H1 (cell line): ENCODE results near the gene MPZL3. TPM values are rescaled to one million over a fixed set of nuclear protein-coding genes. Genes with fewer than 3 reads are reported as not detected.

ENCODE experiments used
- CTCF ChIA-PET: fragments of 300-600 bp; sonication (Branson Sonifier 250); formaldehyde crosslinking; loops from one replicate; lab custom pipeline; 2021; ENCODE audit not compliant: partially characterized antibody; lab: Charles Lee
- POLR2A ChIA-PET: fragments of 300-600 bp; sonication (Branson Sonifier 250); formaldehyde crosslinking; loops from one replicate; lab custom pipeline; 2021; ENCODE audit warnings: inconsistent platforms; ENCODE audit not compliant: partially characterized antibody; lab: Charles Lee
- DNase-seq, 2 experiments: peaks; one replicate each; pipeline versions ENCODE4 v3.0.0 to v3.0.0-alpha.2; 2010 to 2022; ENCODE audit warnings: low spot score in 2 of 2, low read depth in 1 of 2, mixed read lengths in 1 of 2
- FAIRE-seq: peaks from 2 replicates; lab custom pipeline; 2011; peaks lifted over from hg19 to GRCh38; lab: Jason Lieb, UNC
- H2AFZ ChIP-seq: 2 replicates; pipeline ENCODE4 v1.8.1; 2012; ENCODE audit warnings: low read length, inconsistent platforms
- H2AK5ac ChIP-seq: 2 replicates; pipeline ENCODE4 v1.6.1; 2013; ENCODE audit warnings: low read depth, low read length
- H2BK120ac ChIP-seq: replicated peaks from 2 replicates; pipeline ENCODE3; 2013; ENCODE audit warnings: low read depth, low read length, inconsistent platforms
- H2BK12ac ChIP-seq: 2 replicates; pipeline ENCODE4 v1.6.1; 2013; ENCODE audit warnings: low read depth, low read length
- H2BK15ac ChIP-seq: 2 replicates; pipeline ENCODE4 v1.6.1; 2013; ENCODE audit warnings: low read length
- H2BK20ac ChIP-seq: 2 replicates; pipeline ENCODE4 v1.6.1; 2013; ENCODE audit warnings: low read length
- H2BK5ac ChIP-seq: 2 replicates; pipeline ENCODE4 v1.6.1; 2013; ENCODE audit warnings: low read depth, low read length
- H3K14ac ChIP-seq: 2 replicates; pipeline ENCODE4 v1.6.1; 2013; ENCODE audit warnings: inconsistent platforms; ENCODE audit not compliant: insufficient read length
- H3K18ac ChIP-seq: 2 replicates; pipeline ENCODE4 v1.6.1; 2013; ENCODE audit warnings: low read length; ENCODE audit errors: extremely low read depth
- H3K23ac ChIP-seq: 2 replicates; pipeline ENCODE4 v1.6.1; 2013; ENCODE audit warnings: inconsistent platforms; ENCODE audit not compliant: insufficient read length
- H3K23me2 ChIP-seq: 2 replicates; pipeline ENCODE4 v1.6.1; 2013; ENCODE audit warnings: low read depth, low read length
- H3K27ac ChIP-seq: 2 replicates; pipeline ENCODE4 v1.6.1; 2011; ENCODE audit warnings: low read depth, low read length, inconsistent platforms
- H3K27me3 ChIP-seq, 4 experiments: replicated peaks in 1 of 4; 1 replicate in 1 of 4; 2 replicates in 3 of 4; pipeline versions ENCODE4 v1.6.1 to v1.8.1; 2011 to 2013; ENCODE audit warnings: low read length in 3 of 4, mild to moderate bottlenecking in 3 of 4, inconsistent platforms in 2 of 4, mixed read lengths in 2 of 4, moderate library complexity in 1 of 4; ENCODE audit not compliant: control insufficient read depth in 3 of 4, insufficient read depth in 3 of 4; ENCODE audit errors: extremely low read depth in 1 of 4
- H3K36me3 ChIP-seq, 4 experiments: 2 replicates each; pipeline versions ENCODE4 v1.6.1 to v1.8.1; 2011 to 2013; ENCODE audit warnings: mild to moderate bottlenecking in 4 of 4, low read length in 3 of 4, moderate library complexity in 2 of 4, control low read depth in 1 of 4, inconsistent platforms in 1 of 4; ENCODE audit not compliant: insufficient read depth in 4 of 4, control insufficient read depth in 2 of 4
- H3K4ac ChIP-seq: replicated peaks from 2 replicates; pipeline ENCODE3; 2013; ENCODE audit warnings: low read length, low read depth, mixed read lengths, inconsistent platforms; ENCODE audit not compliant: insufficient read length
- H3K4me1 ChIP-seq, 4 experiments: replicated peaks in 1 of 4; 1 replicate in 1 of 4; 2 replicates in 3 of 4; pipeline versions ENCODE4 v1.6.1 to v1.8.1; 2011 to 2013; ENCODE audit warnings: low read length in 3 of 4, inconsistent platforms in 2 of 4, mixed read lengths in 1 of 4; ENCODE audit not compliant: insufficient read depth in 4 of 4, control insufficient read depth in 3 of 4
- H3K4me2 ChIP-seq, 2 experiments: 2 replicates each; pipeline versions ENCODE4 v1.6.1 to v1.8.1; 2011 to 2013; ENCODE audit warnings: low read depth in 2 of 2, low read length in 2 of 2, control low read depth in 1 of 2, inconsistent platforms in 1 of 2, mild to moderate bottlenecking in 1 of 2; ENCODE audit not compliant: insufficient read depth in 1 of 2
- H3K4me3 ChIP-seq, 4 experiments: fragments of 200-600, 300-600 bp in 1 of 4; sonication (generic), shearing (Covaris generic), sonication (Bioruptor Twin) in 1 of 4; 2 replicates each; pipeline versions ENCODE4 v1.5.1 to v1.8.1; 2011 to 2016; ENCODE audit warnings: low read length in 4 of 4, low read depth in 3 of 4, control low read depth in 2 of 4, inconsistent platforms in 2 of 4, mild to moderate bottlenecking in 2 of 4, mixed read lengths in 1 of 4, moderate library complexity in 1 of 4; ENCODE audit not compliant: insufficient read depth in 2 of 4; ENCODE audit errors: extremely low read depth in 1 of 4
- H3K56ac ChIP-seq: replicated peaks from 2 replicates; pipeline ENCODE3; 2013; ENCODE audit warnings: low read depth, mild to moderate bottlenecking, mixed read lengths, low read length, inconsistent platforms; ENCODE audit not compliant: insufficient read length
- H3K79me1 ChIP-seq: 2 replicates; pipeline ENCODE4 v1.6.1; 2013; ENCODE audit warnings: low read depth, low read length, control low read depth
- H3K79me2 ChIP-seq, 2 experiments: 2 replicates each; pipeline versions ENCODE4 v1.6.1 to v1.8.1; 2012 to 2013; ENCODE audit warnings: low read length in 2 of 2, mild to moderate bottlenecking in 2 of 2, inconsistent platforms in 1 of 2; ENCODE audit not compliant: insufficient read depth in 2 of 2, control insufficient read depth in 1 of 2
- H3K9ac ChIP-seq, 4 experiments: replicated peaks in 1 of 4; 1 replicate in 1 of 4; 2 replicates in 3 of 4; pipeline versions ENCODE4 v1.6.1 to v1.8.1; 2011 to 2013; ENCODE audit warnings: low read depth in 3 of 4, low read length in 3 of 4, control low read depth in 2 of 4, mild to moderate bottlenecking in 2 of 4, moderate library complexity in 2 of 4, inconsistent platforms in 1 of 4; ENCODE audit errors: extremely low read depth in 1 of 4
- H3K9me3 ChIP-seq, 2 experiments: 2 replicates each; pipeline versions ENCODE4 v1.6.1 to v1.8.1; 2012 to 2013; ENCODE audit warnings: mild to moderate bottlenecking in 2 of 2, moderate library complexity in 2 of 2, control low read depth in 1 of 2, inconsistent platforms in 1 of 2, low read depth in 1 of 2, low read length in 1 of 2, mixed read lengths in 1 of 2; ENCODE audit not compliant: insufficient read depth in 2 of 2
- H4K20me1 ChIP-seq, 2 experiments: replicated peaks in 1 of 2; 2 replicates each; pipeline versions ENCODE3 to v1.8.1; 2011 to 2013; ENCODE audit warnings: inconsistent platforms in 2 of 2, low read length in 2 of 2, mild to moderate bottlenecking in 1 of 2; ENCODE audit not compliant: insufficient read depth in 2 of 2, control insufficient read depth in 1 of 2
- H4K5ac ChIP-seq: 2 replicates; pipeline ENCODE4 v1.6.1; 2013; ENCODE audit warnings: low read length, low read depth, mixed read lengths, inconsistent platforms; ENCODE audit not compliant: insufficient read length
- H4K8ac ChIP-seq: 2 replicates; pipeline ENCODE4 v1.8.0; 2013; ENCODE audit warnings: mild to moderate bottlenecking, moderate library complexity, low read length, inconsistent platforms; ENCODE audit not compliant: insufficient read depth; ENCODE audit errors: extremely low read depth
- H4K91ac ChIP-seq: replicated peaks from 2 replicates; pipeline ENCODE3; 2013; ENCODE audit warnings: low read length, mixed read lengths, inconsistent platforms; ENCODE audit not compliant: insufficient read length
- POLR2A ChIP-seq, 2 experiments: IDR thresholded peaks; 1 replicate in 1 of 2; 2 replicates in 1 of 2; pipeline ENCODE4 v1.6.1; 2011; ENCODE audit warnings: low read depth in 2 of 2, low read length in 2 of 2, mild to moderate bottlenecking in 2 of 2; ENCODE audit errors: control extremely low read depth in 1 of 2
- WGBS, 2 experiments: shearing (Covaris generic) in 1 of 2; methylation state at CpG; one replicate each; pipeline versions ENCODE4 v1.1.6 to v1.1.7; 2013 to 2015; ENCODE audit warnings: low lambda C conversion rate in 2 of 2, mixed read lengths in 2 of 2, inconsistent platforms in 1 of 2, low coverage in 1 of 2, missing lambda C conversion rate in 1 of 2; ENCODE audit not compliant: insufficient replicate concordance in 2 of 2, insufficient coverage in 1 of 2, insufficient read length in 1 of 2; ENCODE audit errors: extremely low coverage in 1 of 2, missing lambda C conversion rate in 1 of 2; 5-methylcytosine and 5-hydroxymethylcytosine counted together
- polyA plus RNA-seq, 7 experiments: library from polyadenylated mRNA; depleted of rRNA in 3 of 7; stranded (reverse) in 5 of 7; unstranded in 2 of 7; fragments of >200 nt in 5 of 7; fragments of 200-250 nt in 2 of 7; gene quantifications; 1 replicate in 5 of 7; 2 replicates in 1 of 7; 4 replicates in 1 of 7; pipeline versions ENCODE4 v1.2.1 to v1.2.3, GENCODE V29; 2011 to 2013; ENCODE audit warnings: missing spikeins in 2 of 7, mixed read lengths in 2 of 7
- total RNA-seq: library from RNA; stranded (reverse); fragmentation: NEBNext Ultra II Directional; extraction: Animal tissue kit (Norgen Biotek cat#: 25700); gene quantifications from 2 replicates; pipeline ENCODE4 v1.2.1, GENCODE V29; 2021

MPZL3 gene
- total and polyA plus RNA-seq, 2 of the 8 experiments (the other 6 are each of a cell fraction or from before 2014, with no cell fraction given): 1.1 to 3.9 TPM

DNA sequence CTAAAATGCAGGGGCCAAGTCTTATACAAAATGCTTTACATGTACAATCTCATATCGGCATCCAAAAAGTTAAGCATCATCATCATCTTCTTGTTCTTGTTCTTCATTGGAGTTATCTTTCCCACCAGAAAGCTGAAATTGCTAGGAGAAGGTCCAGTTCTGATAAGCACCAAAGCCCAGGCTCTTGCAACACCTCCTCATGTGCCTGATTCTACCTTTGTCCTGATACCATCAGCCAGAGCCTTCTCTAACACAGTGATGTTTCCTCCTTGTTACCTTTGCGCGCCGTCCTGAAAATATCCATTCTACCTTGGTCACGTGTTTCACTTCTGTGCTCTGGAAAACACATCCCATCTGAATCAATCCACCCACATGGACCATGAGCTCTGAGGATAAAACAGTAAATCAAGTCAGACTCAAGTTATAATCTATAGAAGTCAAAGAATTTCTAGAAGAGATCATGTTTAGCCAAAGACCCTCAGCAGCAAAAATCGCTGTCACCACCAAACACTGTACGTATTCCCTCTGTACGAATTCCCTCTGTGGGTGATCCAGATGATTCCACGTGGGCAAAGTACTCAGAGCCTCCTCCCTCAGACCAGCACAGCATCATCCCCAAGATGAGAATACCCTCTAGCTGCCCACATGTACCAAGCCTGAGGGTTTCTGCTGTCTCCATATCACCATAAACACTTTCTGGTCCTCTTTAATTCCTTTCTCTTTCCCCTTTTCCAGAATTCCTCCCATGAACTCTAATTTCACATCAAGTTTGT lies 46.4 kb downstream of the MPZL3 start:
- Histone ChIP-seq H4K5ac (no peak overlapping the region), H2BK12ac (no peak overlapping the region), H2AK5ac (no peak overlapping the region), H3K23ac (no peak overlapping the region), H3K9me3 (no peaks in the 10 kb centered on the region), H3K23me2 (peaks cover 2% of the 10 kb centered on the region; the same call in 1 of the 2 replicates), H3K36me3 (no peaks in the 10 kb centered on the region), H3K14ac (no peak overlapping the region), H3K4ac (no peak overlapping the region), H3K4me2 (no peak overlapping the region), H3K27me3 (peaks cover 0 to 2% (median under 1%) of the 10 kb centered on the region in 4 experiments; a peak in 2 of 7 replicates), H3K27ac (no peak overlapping the region), H3K79me1 (no peaks in the 10 kb centered on the region), H2BK15ac (no peak overlapping the region), H3K56ac (no peak overlapping the region), H4K8ac (no peak overlapping the region), H3K9ac (no peak overlapping the region), H4K91ac (no peak overlapping the region), H3K4me3 (no peak overlapping the region), H2AFZ (no peak overlapping the region), H2BK120ac (no peak overlapping the region), H2BK5ac (no peak overlapping the region), H3K4me1 (peaks cover 3 to 6% (median 4%) of the 10 kb centered on the region in 4 experiments; a peak in 3 of 7 replicates), H3K79me2 (no peaks in the 10 kb centered on the region), H3K18ac (no peak overlapping the region), H2BK20ac (no peak overlapping the region), H4K20me1 (no peaks in the 10 kb centered on the region)
- FAIRE-seq (no peak), DNase-seq (no peak)
- ChIA-PET CTCF (interaction anchor here (0.6 kb wide), 1 partner anchor 127 kb away, joined by 3 read pairs; no protein-coding TSS in a partner anchor), POLR2A (interaction anchor here (1.0 kb wide), 1 partner anchor 8 kb away, joined by 3 read pairs; no protein-coding TSS in a partner anchor)
- 91% methylated on average over 9 of the region's 9 CpGs; no CpG with 5 or more reads in 1 of the 2 experiments for WGBS, 2 experiments
- no peak for TF ChIP-seq POLR2A (IDR thresholded peaks at IDR 0.05; ENCODE audit: control extremely low read depth in 1 of 2, low read depth in 2 of 2, low read length in 2 of 2)
